NT2/D1 (cell line): ENCODE data around the gene TLR4.

Experiments
- YY1 ChIP-seq: IDR thresholded peaks from 2 replicates; pipeline ENCODE4 v1.6.1; 2011; ENCODE audit not compliant: insufficient read length, insufficient read depth
- ZNF274 ChIP-seq: IDR thresholded peaks from 2 replicates; pipeline ENCODE4 v1.6.1; 2011; ENCODE audit warnings: mild to moderate bottlenecking, low read depth, low read length

DNA sequence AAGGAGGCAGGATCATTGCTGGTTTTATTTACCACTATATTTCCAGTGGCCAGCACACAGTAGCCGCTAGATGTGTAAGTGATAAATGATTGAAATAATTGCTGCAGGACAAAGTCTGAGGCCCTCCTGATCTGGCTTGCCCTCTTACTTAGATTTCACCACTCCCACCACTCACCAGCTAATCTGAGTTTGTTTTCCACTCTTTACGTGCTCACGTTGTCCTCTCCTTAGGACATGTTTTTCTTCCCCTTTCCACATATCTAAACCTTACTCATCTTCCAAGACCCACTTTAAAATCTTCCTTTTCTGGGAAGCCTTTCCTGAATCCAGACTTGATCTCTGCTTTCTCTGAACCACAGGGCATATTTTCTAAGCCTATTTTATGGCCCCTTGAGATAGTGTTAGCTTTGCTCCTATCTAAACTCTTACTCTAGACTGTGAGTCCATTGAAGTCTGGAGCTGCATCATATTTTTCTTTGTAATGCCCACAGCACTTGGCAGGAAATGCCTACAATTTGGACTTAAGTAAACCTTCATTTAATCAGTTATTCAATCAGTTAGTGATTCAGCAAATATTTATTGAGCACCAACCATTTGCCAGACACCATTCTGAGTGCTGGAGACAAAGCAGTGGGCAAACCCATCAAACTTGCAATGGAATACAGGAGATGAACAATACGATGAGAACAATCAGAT, 2.4 kb downstream of the TLR4 start:
- TF ChIP-seq YY1 (no peak), ZNF274 (no peak)
